ENCODE results near the gene DES.
"Not testable (repeated sequence)": the region's sequence is repeated elsewhere in the genome, so short reads cannot be mapped to it uniquely, and the experiment has no call there.

The DES gene

GRCh38 chr2:219404954-219405353, 13.2 kb upstream of the DES start:
- no peak for TF ChIP-seq GATA1 (IDR thresholded peaks at IDR 0.05; ENCODE audit: low read depth, low read length)
- TF ChIP-seq POLR2A (IDR thresholded peaks at IDR 0.05; ENCODE audit: low read length): no peak
- DNase-seq: no peak

GRCh38 chr2:219405451-219405850, 12.7 kb upstream of the DES start:
- DNase-seq: no peak

GRCh38 chr2:219405958-219406860, 12.0 kb upstream of the DES start:
- no peak for TF ChIP-seq POLR2A (IDR thresholded peaks at IDR 0.05; ENCODE audit: low read length)
- no peak for TF ChIP-seq GATA1 (IDR thresholded peaks at IDR 0.05; ENCODE audit: low read depth, low read length)
- no peak for DNase-seq

More at GRCh38 chr2:219405451-219405850, 12.7 kb upstream of the DES start:
- TF ChIP-seq POLR2A (IDR thresholded peaks at IDR 0.05; ENCODE audit: low read length) (no peak), GATA1 (IDR thresholded peaks at IDR 0.05; ENCODE audit: low read depth, low read length) (no peak)

GRCh38 chr2:219406861-219407230, 11.3 kb upstream of the DES start:
- no peak for DNase-seq
- TF ChIP-seq POLR2A (IDR thresholded peaks at IDR 0.05; ENCODE audit: low read length): no peak
- no peak for TF ChIP-seq GATA1 (IDR thresholded peaks at IDR 0.05; ENCODE audit: low read depth, low read length)

GRCh38 chr2:219407343-219407742, 10.8 kb upstream of the DES start:
- DNase-seq: not testable (repeated sequence)

GRCh38 chr2:219408204-219408603, 10.0 kb upstream of the DES start:
- no peak for DNase-seq
- TF ChIP-seq GATA1 (IDR thresholded peaks at IDR 0.05; ENCODE audit: low read depth, low read length) (no peak), POLR2A (IDR thresholded peaks at IDR 0.05; ENCODE audit: low read length) (no peak)

- DNase-seq: no peak
- no peak for TF ChIP-seq POLR2A (IDR thresholded peaks at IDR 0.05; ENCODE audit: low read length)
- TF ChIP-seq GATA1 (IDR thresholded peaks at IDR 0.05; ENCODE audit: low read depth, low read length): no peak
Measured at GRCh38 chr2:219408631-219409030, 9.5 kb upstream of the DES start.

- TF ChIP-seq GATA1 (IDR thresholded peaks at IDR 0.05; ENCODE audit: low read depth, low read length) (no peak), POLR2A (IDR thresholded peaks at IDR 0.05; ENCODE audit: low read length) (no peak)
- DNase-seq: no peak
Measured at GRCh38 chr2:219409619-219410018, 8.6 kb upstream of the DES start.

- TF ChIP-seq GATA1 (IDR thresholded peaks at IDR 0.05; ENCODE audit: low read depth, low read length) (no peak), POLR2A (IDR thresholded peaks at IDR 0.05; ENCODE audit: low read length) (no peak)
- no peak for DNase-seq
Measured at GRCh38 chr2:219410390-219410789, 7.8 kb upstream of the DES start.

- no peak for DNase-seq
- no peak for TF ChIP-seq POLR2A (IDR thresholded peaks at IDR 0.05; ENCODE audit: low read length)
- TF ChIP-seq GATA1 (IDR thresholded peaks at IDR 0.05; ENCODE audit: low read depth, low read length): no peak
Measured at GRCh38 chr2:219414857-219415256, 3.3 kb upstream of the DES start.

GRCh38 chr2:219415580-219416234, 2.5 kb upstream of the DES start:
- no peak for TF ChIP-seq GATA1 (IDR thresholded peaks at IDR 0.05; ENCODE audit: low read depth, low read length)
- no peak for TF ChIP-seq POLR2A (IDR thresholded peaks at IDR 0.05; ENCODE audit: low read length)
- DNase-seq: no peak

GRCh38 chr2:219416235-219416602, 2.0 kb upstream of the DES start:
- no peak for TF ChIP-seq POLR2A (IDR thresholded peaks at IDR 0.05; ENCODE audit: low read length)
- no peak for TF ChIP-seq GATA1 (IDR thresholded peaks at IDR 0.05; ENCODE audit: low read depth, low read length)
- no peak for DNase-seq

- no peak for DNase-seq
Measured at GRCh38 chr2:219416938-219417337, 1.2 kb upstream of the DES start.

GRCh38 chr2:219417374-219417773, 803 bp upstream of the DES start:
- DNase-seq: no peak
- TF ChIP-seq GATA1 (IDR thresholded peaks at IDR 0.05; ENCODE audit: low read depth, low read length) (no peak), POLR2A (IDR thresholded peaks at IDR 0.05; ENCODE audit: low read length) (no peak)

More at GRCh38 chr2:219416938-219417337, 1.2 kb upstream of the DES start:
- no peak for TF ChIP-seq GATA1 (IDR thresholded peaks at IDR 0.05; ENCODE audit: low read depth, low read length)
- TF ChIP-seq POLR2A (IDR thresholded peaks at IDR 0.05; ENCODE audit: low read length): no peak

- no peak for DNase-seq
- TF ChIP-seq GATA1 (IDR thresholded peaks at IDR 0.05; ENCODE audit: low read depth, low read length) (no peak), POLR2A (IDR thresholded peaks at IDR 0.05; ENCODE audit: low read length) (no peak)
Measured at GRCh38 chr2:219419012-219419324, 791 bp downstream of the DES start.

Data from erythroblast (primary cell).